A549 (cell line): Measurements from ENCODE around the gene OBSCN. TPM values are rescaled to one million over a fixed set of nuclear protein-coding genes. Genes with fewer than 3 reads are reported as not detected.

Experiments used
- ATAC-seq, 2 experiments: fragments of 200-7000 bp in 1 of 2; fragments of >200 bp in 1 of 2; cut with Nextera tagmentation in 1 of 2; cut with Tn5 transposase in 1 of 2; 3 replicates each; pipeline versions ENCODE4 v1.8.0 to v1.9.1; 2018 to 2020; ENCODE audit warnings: mild to moderate bottlenecking in 1 of 2, moderate library complexity in 1 of 2
- CTCF ChIA-PET: fragments of 300-600 bp; sonication (Branson Sonifier 250); formaldehyde crosslinking; extraction: SDS; loops from one replicate; lab custom pipeline; 2021; ENCODE audit warnings: antibody characterized with exemption, inconsistent platforms; lab: Yijun Ruan, JAX
- POLR2A ChIA-PET: fragments of 350-600 bp; formaldehyde crosslinking; extraction: SDS; loops from one replicate; lab custom pipeline; 2021; ENCODE audit warnings: antibody characterized with exemption, inconsistent platforms; lab: Yijun Ruan, JAX
- DNase-seq, 2 experiments: peaks; one replicate each; pipeline versions ENCODE4 v3.0.0 to v3.0.0-alpha.2; 2011 to 2016; ENCODE audit warnings: low read depth in 1 of 2, low spot score in 1 of 2
- FAIRE-seq: peaks from 2 replicates; lab custom pipeline; 2011; peaks lifted over from hg19 to GRCh38; lab: Jason Lieb, UNC
- H3K27ac ChIP-seq, 2 experiments: fragments of >200 bp; sonication (Bioruptor Twin); formaldehyde crosslinking; 3 replicates each; pipeline ENCODE4 v1.5.1; 2016 to 2017
- H3K4me1 ChIP-seq: fragments of >200 bp; sonication (Bioruptor Twin); formaldehyde crosslinking; 3 replicates; pipeline ENCODE4 v1.6.1; 2016
- H3K4me2 ChIP-seq: fragments of >200 bp; sonication (Bioruptor Twin); formaldehyde crosslinking; 3 replicates; pipeline ENCODE4 v1.6.1; 2016
- H3K4me3 ChIP-seq: fragments of >200 bp; sonication (Bioruptor Twin); formaldehyde crosslinking; 3 replicates; pipeline ENCODE4 v1.5.1; 2016
- H3K9me3 ChIP-seq: fragments of >200 bp; sonication (Bioruptor Twin); formaldehyde crosslinking; 3 replicates; pipeline ENCODE4 v1.6.1; 2016
- ATOH8 ChIP-seq: fragments of 250-450 bp; sonication (Bioruptor Pico); IDR thresholded peaks from 2 replicates; pipeline ENCODE4 v1.5.0; 2020; ENCODE audit warnings: low read depth, mild to moderate bottlenecking, moderate library complexity
- CBX2 ChIP-seq: fragments of 200-600 bp; sonication (generic); IDR thresholded peaks from 2 replicates; pipeline ENCODE4 v1.6.1; 2016; ENCODE audit warnings: low read depth, mild to moderate bottlenecking, borderline replicate concordance
- CHD2 ChIP-seq: fragments of 150-350 bp; IDR thresholded peaks from 2 replicates; pipeline ENCODE4 v1.6.1; 2014; ENCODE audit warnings: low read length; ENCODE audit not compliant: partially characterized antibody
- E2F6 ChIP-seq: IDR thresholded peaks from 2 replicates; pipeline ENCODE4 v1.6.1; 2012; ENCODE audit warnings: low read depth, borderline replicate concordance
- EHF ChIP-seq: fragments of 250-450 bp; sonication (Bioruptor Pico); IDR thresholded peaks from 2 replicates; pipeline ENCODE4 v1.5.0; 2020; ENCODE audit warnings: mild to moderate bottlenecking
- ESRRA ChIP-seq: fragments of 150-350 bp; IDR thresholded peaks from 2 replicates; pipeline ENCODE4 v1.6.1; 2014; ENCODE audit warnings: mild to moderate bottlenecking, low read length, borderline replicate concordance
- FOSB ChIP-seq: fragments of 250-450 bp; sonication (Bioruptor Pico); IDR thresholded peaks from 2 replicates; pipeline ENCODE4 v1.5.0; 2020; ENCODE audit warnings: mild to moderate bottlenecking, moderate library complexity
- FOXS1 ChIP-seq: fragments of 250-450 bp; sonication (Bioruptor Pico); IDR thresholded peaks from 2 replicates; pipeline ENCODE4 v1.5.0; 2020; ENCODE audit warnings: mild to moderate bottlenecking, moderate library complexity
- HDAC2 ChIP-seq: fragments of 200-600 bp; sonication (generic); IDR thresholded peaks from 2 replicates; pipeline ENCODE4 v1.6.1; 2016
- HMGXB4 ChIP-seq: fragments of 250-450 bp; sonication (Bioruptor Pico); IDR thresholded peaks from 2 replicates; pipeline ENCODE4 v1.5.0; 2021; ENCODE audit warnings: mild to moderate bottlenecking, moderate library complexity, borderline replicate concordance
- HOXA7 ChIP-seq: fragments of 250-450 bp; sonication (Bioruptor Pico); IDR thresholded peaks from 2 replicates; pipeline ENCODE4 v1.5.0; 2020; ENCODE audit warnings: mild to moderate bottlenecking, moderate library complexity
- HOXB13 ChIP-seq: fragments of 250-450 bp; sonication (Bioruptor Pico); IDR thresholded peaks from 2 replicates; pipeline ENCODE4 v1.5.0; 2020; ENCODE audit warnings: low read depth, mild to moderate bottlenecking, moderate library complexity
- JUN ChIP-seq, 2 experiments: fragments of >200 bp; sonication (Bioruptor Twin); formaldehyde crosslinking; IDR thresholded peaks; 2 replicates in 1 of 2; 3 replicates in 1 of 2; pipeline ENCODE4 v1.6.1; 2016 to 2017
- KDM1A ChIP-seq: fragments of 200-600 bp; sonication (generic); IDR thresholded peaks from 2 replicates; pipeline ENCODE4 v1.6.1; 2016; ENCODE audit warnings: low read depth, mild to moderate bottlenecking
- MAFK ChIP-seq: fragments of 450-650 bp; IDR thresholded peaks from 2 replicates; pipeline ENCODE4 v1.6.1; 2014; ENCODE audit not compliant: partially characterized antibody
- MAX ChIP-seq: IDR thresholded peaks from 2 replicates; pipeline ENCODE4 v1.6.1; 2012
- MYC ChIP-seq: IDR thresholded peaks from 2 replicates; pipeline ENCODE4 v1.6.1; 2012; ENCODE audit warnings: mild to moderate bottlenecking, inconsistent platforms, low read length, improper control_type of control experiment, borderline replicate concordance
- NFE2L2 ChIP-seq: fragments of 150-350 bp; conservative IDR thresholded peaks from 2 replicates; pipeline ENCODE4 v1.6.1; 2014; ENCODE audit warnings: low read length
- NPAS2 ChIP-seq: fragments of 250-450 bp; sonication (Bioruptor Pico); IDR thresholded peaks from 2 replicates; pipeline ENCODE4 v1.8.0; 2022; ENCODE audit warnings: mild to moderate bottlenecking, moderate library complexity, borderline replicate concordance
- RAD21 ChIP-seq, 2 experiments: fragments of >200 bp in 1 of 2; sonication (Bioruptor Twin) in 1 of 2; formaldehyde crosslinking in 1 of 2; IDR thresholded peaks in 1 of 2; conservative IDR thresholded peaks in 1 of 2; 2 replicates in 1 of 2; 3 replicates in 1 of 2; pipeline ENCODE4 v1.6.1; 2012 to 2018; ENCODE audit warnings: inconsistent platforms in 1 of 2
- RCOR1 ChIP-seq: fragments of 150-350 bp; IDR thresholded peaks from 2 replicates; pipeline ENCODE4 v1.6.1; 2014; ENCODE audit warnings: antibody characterized with exemption, low read length, low read depth
- REST ChIP-seq: fragments of 200-600 bp; sonication (generic); IDR thresholded peaks from 2 replicates; pipeline ENCODE4 v1.6.1; 2016; ENCODE audit warnings: antibody characterized with exemption, mild to moderate bottlenecking, moderate library complexity
- RNF2 ChIP-seq: fragments of 200-600 bp; sonication (generic); IDR thresholded peaks from 2 replicates; pipeline ENCODE4 v1.6.1; 2016; ENCODE audit warnings: low read depth, mild to moderate bottlenecking, antibody characterized with exemption, moderate library complexity, borderline replicate concordance
- TFCP2L1 ChIP-seq: fragments of 250-450 bp; sonication (Bioruptor Pico); IDR thresholded peaks from 2 replicates; pipeline ENCODE4 v1.5.0; 2021; ENCODE audit warnings: mild to moderate bottlenecking
- TP53 ChIP-seq: fragments of 250-450 bp; sonication (Bioruptor Pico); IDR thresholded peaks from 2 replicates; pipeline ENCODE4 v1.5.0; 2021; ENCODE audit warnings: mild to moderate bottlenecking, moderate library complexity
- USF2 ChIP-seq: fragments of 450-650 bp; IDR thresholded peaks from 2 replicates; pipeline ENCODE4 v1.6.1; 2014; ENCODE audit warnings: antibody characterized with exemption
- ZNF302 ChIP-seq: fragments of 250-450 bp; sonication (Bioruptor Pico); IDR thresholded peaks from 2 replicates; pipeline ENCODE4 v1.9.0; 2021; ENCODE audit warnings: inconsistent platforms, mild to moderate bottlenecking, moderate library complexity
- WGBS: methylation state at CpG from one replicate; pipeline ENCODE4 v1.1.6; 2017; ENCODE audit errors: missing lambda C conversion rate; 5-methylcytosine and 5-hydroxymethylcytosine counted together
- polyA plus RNA-seq, 4 experiments: library from polyadenylated mRNA; depleted of rRNA in 3 of 4; stranded (reverse); fragments of >200 nt; fragmentation: RNase III in 1 of 4; extraction: RNeasy Plus Mini Kit Qiagen cat#74134 plus additional on column Dnase treatment in 1 of 4; gene quantifications; 2 replicates in 3 of 4; 3 replicates in 1 of 4; pipeline ENCODE4 v1.2.3, GENCODE V29; 2011 to 2017

Gene OBSCN
- polyA plus RNA-seq, 2 of the 4 experiments (the other 2 are of a cell fraction), result 3.1 to 6.8 TPM

DNA sequence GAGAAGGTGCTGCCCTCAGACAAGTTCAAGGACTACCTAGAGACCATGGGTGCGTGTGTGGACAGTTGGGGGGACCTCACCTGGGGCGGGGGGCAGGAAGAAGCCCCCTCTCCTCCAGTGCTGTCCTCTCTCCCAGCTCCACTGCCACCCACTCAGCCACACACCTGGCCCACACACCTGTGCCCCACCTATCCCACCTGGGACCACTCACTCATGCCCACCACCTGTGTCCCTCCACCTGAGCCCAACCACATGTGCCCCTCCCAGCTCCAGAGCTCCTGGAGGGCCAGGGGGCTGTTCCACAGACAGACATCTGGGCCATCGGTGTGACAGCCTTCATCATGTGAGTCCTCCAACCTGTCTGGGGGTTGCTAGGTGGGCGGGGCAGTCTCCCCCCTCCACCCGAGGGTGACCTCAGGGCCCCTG is 169.8 kb downstream of the OBSCN start:
- FAIRE-seq, result no peak
- peak overlapping the region; percentile 51 for H3K4me3 ChIP-seq
- no peak for DNase-seq
- ChIA-PET CTCF (interaction anchor here (1.0 to 2.5 kb wide), 3 partner anchors 16 to 136 kb away, joined by 3 to 17 read pairs (median 4); no protein-coding TSS in a partner anchor), POLR2A (no interaction called here)
- H3K9me3 ChIP-seq, result no peaks in the 10 kb centered on the region
- no peak for TF ChIP-seq RAD21 (conservative IDR thresholded peaks at IDR 0.05 in 1 of 2, IDR thresholded peaks at IDR 0.05 in 1 of 2)
- no peak for TF ChIP-seq HOXB13 (CRISPR knock-in tag)
- TF ChIP-seq TFCP2L1 (CRISPR knock-in tag), result no peak
- TF ChIP-seq HMGXB4 (CRISPR knock-in tag), result no peak
- 0 out of 2 replicates have a peak, but pooled peaks have one; percentile 1 for TF ChIP-seq E2F6
- peak overlapping the region; percentile 78 to 82 for H3K27ac ChIP-seq
- WGBS, result 85% methylated on average over 3 of the region's 5 CpGs
- H3K4me2 ChIP-seq, result peak overlapping the region; percentile 80
- H3K4me1 ChIP-seq, result peaks cover 9% of the 10 kb centered on the region; the same call in 2 of the 3 replicates
- no peak for ATAC-seq

DNA sequence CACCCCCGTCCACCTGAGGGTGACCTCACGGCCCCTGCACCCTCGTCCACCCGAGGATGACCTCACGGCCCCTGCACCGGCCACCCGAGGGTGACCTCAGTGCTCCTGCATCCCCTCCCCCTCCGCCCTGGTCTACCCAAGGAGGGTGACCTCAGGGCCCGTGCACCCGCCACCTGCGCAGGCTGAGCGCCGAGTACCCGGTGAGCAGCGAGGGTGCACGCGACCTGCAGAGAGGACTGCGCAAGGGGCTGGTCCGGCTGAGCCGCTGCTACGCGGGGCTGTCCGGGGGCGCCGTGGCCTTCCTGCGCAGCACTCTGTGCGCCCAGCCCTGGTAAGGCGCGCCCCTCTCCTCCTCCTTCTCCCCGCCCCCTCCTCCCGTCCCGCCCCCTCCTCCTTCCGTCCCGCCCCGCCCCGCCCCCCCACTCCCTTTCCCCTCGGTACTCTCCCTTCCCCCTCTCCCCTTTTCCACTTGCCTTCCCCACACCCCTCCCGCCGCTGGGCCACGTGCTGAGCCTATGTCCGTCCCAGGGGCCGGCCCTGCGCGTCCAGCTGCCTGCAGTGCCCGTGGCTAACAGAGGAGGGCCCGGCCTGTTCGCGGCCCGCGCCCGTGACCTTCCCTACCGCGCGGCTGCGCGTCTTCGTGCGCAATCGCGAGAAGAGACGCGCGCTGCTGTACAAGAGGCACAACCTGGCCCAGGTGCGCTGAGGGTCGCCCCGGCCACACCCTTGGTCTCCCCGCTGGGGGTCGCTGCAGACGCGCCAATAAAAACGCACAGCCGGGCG is 170.4 kb downstream of the OBSCN start:
- DNase-seq, result peak; percentile 62 to 72
- peak overlapping the region; percentile 51 for H3K4me3 ChIP-seq
- WGBS, result 3% methylated on average over 24 of the region's 73 CpGs
- ChIA-PET CTCF (interaction anchor here (1.0 to 2.5 kb wide), 5 partner anchors 15 to 135 kb away, joined by 3 to 17 read pairs (median 4); no protein-coding TSS in a partner anchor), POLR2A (no interaction called here)
- ATAC-seq, result peak; percentile 75 to 83
- peak overlapping the region; percentile 80 for H3K4me2 ChIP-seq
- peak overlapping the region; percentile 78 to 82 for H3K27ac ChIP-seq
- peaks cover 9% of the 10 kb centered on the region; the same call in 2 of the 3 replicates for H3K4me1 ChIP-seq
- no peak for FAIRE-seq
- no peaks in the 10 kb centered on the region for H3K9me3 ChIP-seq
- TF ChIP-seq HOXA7 (CRISPR knock-in tag) (no peak), NFE2L2 (no peak), ESRRA (no peak), CHD2 (peak; percentile 80), FOXS1 (CRISPR knock-in tag) (no peak), KDM1A (no peak), CBX2 (no peak), USF2 (peak; percentile 48), JUN (IDR thresholded peaks at IDR 0.05) (0 out of 5 replicates have a peak, but pooled peaks of 1 of the 2 experiments have one; percentile 41), MAFK (no peak), MYC (no peak; the same call in 1 of the 2 replicates), RNF2 (no peak; the same call in 1 of the 2 replicates), REST (peak; percentile 75), FOSB (CRISPR knock-in tag) (no peak), RCOR1 (no peak), ZNF302 (CRISPR knock-in tag) (no peak), TP53 (CRISPR knock-in tag) (0 out of 2 replicates have a peak, but pooled peaks have one; percentile 22), EHF (CRISPR knock-in tag) (no peak), ATOH8 (CRISPR knock-in tag) (no peak), HDAC2 (no peak), RAD21 (conservative IDR thresholded peaks at IDR 0.05 in 1 of 2, IDR thresholded peaks at IDR 0.05 in 1 of 2) (peak; percentile 65 to 66; a peak in 4 of 5 replicates), MAX (peak; percentile 85), NPAS2 (CRISPR knock-in tag) (no peak)
